SU-DHL-6 (cell line): ENCODE data around the gene TGM6.

Experiments used
- EZH2phosphoT487 ChIP-seq: fragments of 200-600 bp; sonication (generic), shearing (Covaris generic); conservative IDR thresholded peaks from 2 replicates; pipeline ENCODE4 v1.6.1; 2018; ENCODE audit warnings: mild to moderate bottlenecking, antibody characterized with exemption, low read length, moderate library complexity, mixed read lengths
- TF ChIP-seq, protein P1 (sequence below): fragments of 200-600 bp; sonication (generic); IDR thresholded peaks from one replicate; pipeline ENCODE4 v1.5.1; 2017; ENCODE audit warnings: antibody characterized with exemption, mild to moderate bottlenecking, low read length, moderate library complexity; ENCODE audit not compliant: insufficient read depth, poor library complexity, severe bottlenecking

DNA sequence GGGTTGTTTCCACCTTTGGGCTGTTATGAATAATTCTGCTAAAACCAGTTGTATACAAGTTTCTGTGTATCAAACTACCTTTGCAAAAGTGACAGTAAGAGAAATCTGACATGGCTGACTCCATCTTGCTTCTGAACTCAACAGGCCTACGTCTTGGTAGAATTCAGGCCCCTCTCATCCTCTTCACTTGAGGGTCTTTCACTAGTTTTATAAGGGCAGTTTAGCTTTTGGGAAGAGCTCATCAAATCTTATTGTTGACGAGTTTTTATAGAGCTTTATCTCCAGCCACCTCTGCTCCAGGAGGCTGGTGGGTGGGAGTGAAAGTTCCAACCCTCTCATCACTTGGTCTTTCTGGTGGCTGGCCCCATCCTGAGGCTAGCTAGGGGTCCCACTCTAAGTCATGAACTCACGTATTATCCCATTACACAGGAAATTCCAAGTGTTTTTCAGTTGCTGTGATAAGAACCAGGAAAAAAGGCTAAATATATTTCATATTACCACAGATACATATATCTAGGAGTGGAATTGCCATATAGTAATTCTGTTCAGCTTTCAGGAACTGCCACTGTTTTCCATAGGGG is 78.3 kb downstream of the TGM6 start:
- TF ChIP-seq, protein P1, sequence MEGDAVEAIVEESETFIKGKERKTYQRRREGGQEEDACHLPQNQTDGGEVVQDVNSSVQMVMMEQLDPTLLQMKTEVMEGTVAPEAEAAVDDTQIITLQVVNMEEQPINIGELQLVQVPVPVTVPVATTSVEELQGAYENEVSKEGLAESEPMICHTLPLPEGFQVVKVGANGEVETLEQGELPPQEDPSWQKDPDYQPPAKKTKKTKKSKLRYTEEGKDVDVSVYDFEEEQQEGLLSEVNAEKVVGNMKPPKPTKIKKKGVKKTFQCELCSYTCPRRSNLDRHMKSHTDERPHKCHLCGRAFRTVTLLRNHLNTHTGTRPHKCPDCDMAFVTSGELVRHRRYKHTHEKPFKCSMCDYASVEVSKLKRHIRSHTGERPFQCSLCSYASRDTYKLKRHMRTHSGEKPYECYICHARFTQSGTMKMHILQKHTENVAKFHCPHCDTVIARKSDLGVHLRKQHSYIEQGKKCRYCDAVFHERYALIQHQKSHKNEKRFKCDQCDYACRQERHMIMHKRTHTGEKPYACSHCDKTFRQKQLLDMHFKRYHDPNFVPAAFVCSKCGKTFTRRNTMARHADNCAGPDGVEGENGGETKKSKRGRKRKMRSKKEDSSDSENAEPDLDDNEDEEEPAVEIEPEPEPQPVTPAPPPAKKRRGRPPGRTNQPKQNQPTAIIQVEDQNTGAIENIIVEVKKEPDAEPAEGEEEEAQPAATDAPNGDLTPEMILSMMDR, result no peak
- no peak for TF ChIP-seq EZH2phosphoT487
